Caco-2 (cell line): ENCODE data around the gene NPBWR2. TPM values are rescaled to one million over a fixed set of nuclear protein-coding genes. Genes with fewer than 3 reads are reported as not detected.

Experiments
- BruUV-seq: library from RNA; stranded (reverse); fragments of 400-500 nt; replicated peaks from 2 replicates; lab custom pipeline; 2021; lab: Mats Ljungman, UMichigan
- CTCF ChIA-PET: fragments of 300-600 bp; sonication (Branson Sonifier 250); formaldehyde crosslinking; loops from one replicate; lab custom pipeline; 2022; ENCODE audit warnings: antibody characterized with exemption; lab: Charles Lee
- POLR2A ChIA-PET: fragments of 300-600 bp; sonication (Branson Sonifier 250); formaldehyde crosslinking; loops from one replicate; lab custom pipeline; 2022; ENCODE audit warnings: antibody characterized with exemption; lab: Charles Lee
- DNase-seq, 2 experiments: peaks; one replicate each; pipeline versions ENCODE4 v3.0.0 to v3.0.0-alpha.2; 2020 to 2022
- H3K27me3 ChIP-seq: replicated peaks from 2 replicates; pipeline ENCODE4 v1.6.0; 2011; ENCODE audit warnings: low read length; ENCODE audit not compliant: control insufficient read depth, insufficient read depth
- H3K36me3 ChIP-seq: 2 replicates; pipeline ENCODE4 v1.5.1; 2011; ENCODE audit warnings: low read length; ENCODE audit not compliant: control insufficient read depth, insufficient read depth
- H3K4me1 ChIP-seq: fragments of 250-450 bp; sonication (Bioruptor Pico); 2 replicates; pipeline ENCODE4 v1.5.1; 2020; ENCODE audit warnings: mild to moderate bottlenecking
- H3K4me3 ChIP-seq: 2 replicates; pipeline ENCODE4 v1.5.1; 2011; ENCODE audit warnings: low read depth, mild to moderate bottlenecking, control low read depth, low read length
- H3K9me3 ChIP-seq: fragments of 250-450 bp; sonication (Bioruptor Pico); 2 replicates; pipeline ENCODE4 v1.5.1; 2020; ENCODE audit warnings: mild to moderate bottlenecking, moderate library complexity
- H3K27ac Mint-ChIP-seq: one replicate; pipeline ENCODE4 v1.8.0; 2022; ENCODE audit warnings: mixed read lengths; ENCODE audit not compliant: unreplicated experiment
- H3K27me3 Mint-ChIP-seq: one replicate; pipeline ENCODE4 v1.8.0; 2022; ENCODE audit warnings: mixed read lengths; ENCODE audit not compliant: insufficient read depth, unreplicated experiment
- H3K36me3 Mint-ChIP-seq: one replicate; pipeline ENCODE4 v1.8.0; 2022; ENCODE audit warnings: mild to moderate bottlenecking, mixed read lengths; ENCODE audit not compliant: insufficient read depth, unreplicated experiment
- H3K4me1 Mint-ChIP-seq: one replicate; pipeline ENCODE4 v1.8.0; 2022; ENCODE audit warnings: low read depth, mixed read lengths; ENCODE audit not compliant: unreplicated experiment
- H3K4me3 Mint-ChIP-seq: one replicate; pipeline ENCODE4 v1.8.0; 2022; ENCODE audit warnings: mild to moderate bottlenecking, moderate library complexity, mixed read lengths; ENCODE audit not compliant: unreplicated experiment
- H3K9me3 Mint-ChIP-seq: one replicate; pipeline ENCODE4 v1.8.0; 2022; ENCODE audit warnings: mixed read lengths; ENCODE audit not compliant: unreplicated experiment
- intact Hi-C: fragments of 100-400 bp; cut with micrococcal nuclease; formaldehyde crosslinking; loops from one replicate; pipeline ENCODE4 v1.10.0; 2022; ENCODE audit not compliant: unreplicated experiment
- total RNA-seq: library from RNA; stranded (reverse); gene quantifications from 2 replicates; pipeline ENCODE4 v1.2.3, GENCODE V29; 2022
- TF ChIP-seq, protein P1 (sequence below), 2 experiments: fragments of 200-600 bp in 1 of 2; IDR thresholded peaks; 1 replicate in 1 of 2; 2 replicates in 1 of 2; pipeline versions ENCODE4 v1.5.1 to v1.8.0; 2011 to 2022; ENCODE audit warnings: antibody characterized with exemption in 1 of 2, control low read depth in 1 of 2, inconsistent platforms in 1 of 2, low read depth in 1 of 2, low read length in 1 of 2, mild to moderate bottlenecking in 1 of 2, moderate library complexity in 1 of 2; ENCODE audit not compliant: insufficient read depth in 1 of 2, severe bottlenecking in 1 of 2, unreplicated experiment in 1 of 2

NPBWR2 gene
- total RNA-seq, 1 experiment from 2014 or later: not detected

DNA sequence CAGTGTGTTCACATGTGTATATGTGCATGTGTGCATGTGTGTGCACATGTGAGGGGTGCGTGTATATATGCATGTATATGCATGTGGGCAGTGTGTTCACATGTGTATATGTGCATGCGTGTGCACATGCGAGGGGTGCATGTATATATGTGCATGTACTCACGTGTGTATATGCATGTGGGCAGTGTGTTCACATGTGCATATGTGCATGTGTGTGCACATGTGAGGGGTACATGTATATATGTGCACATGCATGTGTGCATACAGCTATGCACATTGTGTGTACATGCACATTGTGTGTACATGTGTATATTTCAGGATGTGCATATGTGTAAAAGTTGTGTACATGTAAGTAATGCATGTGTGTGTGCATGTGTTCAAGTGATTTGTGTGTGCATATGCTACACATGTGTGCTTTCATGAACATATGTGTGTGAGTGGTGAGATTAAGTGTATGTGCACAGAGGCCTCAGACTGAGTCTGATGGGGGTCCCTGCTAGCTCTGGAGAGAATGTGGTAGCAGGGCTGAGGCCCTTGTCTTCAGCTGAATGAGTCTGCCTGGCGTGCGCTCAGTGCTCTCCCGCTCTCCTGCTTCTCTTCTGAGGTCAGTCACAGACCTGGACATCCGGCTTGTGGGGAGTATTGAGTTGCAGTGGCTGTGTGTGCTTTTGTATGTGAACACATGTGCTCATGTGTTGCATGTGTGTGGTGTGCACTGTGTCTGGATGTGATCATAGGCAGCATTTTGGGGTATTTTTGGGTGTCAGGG lies 37.0 kb upstream of the NPBWR2 start:
- peaks cover 7% of the 10 kb centered on the region for H3K4me1 Mint-ChIP-seq
- DNase-seq: peak in 1 of 2 experiments; percentile 34
- BruUV-seq: no TSS peak
- Histone ChIP-seq H3K9me3 (peaks cover 24% of the 10 kb centered on the region), H3K4me3 (no peak overlapping the region), H3K36me3 (no peaks in the 10 kb centered on the region), H3K27me3 (no peaks in the 10 kb centered on the region; the same call in 1 of the 2 replicates), H3K4me1 (no peaks in the 10 kb centered on the region)
- no peak overlapping the region for H3K27ac Mint-ChIP-seq
- no peak overlapping the region for H3K4me3 Mint-ChIP-seq
- intact Hi-C loops: no loop called here
- H3K9me3 Mint-ChIP-seq: peaks cover 18% of the 10 kb centered on the region
- peaks cover 13% of the 10 kb centered on the region for H3K27me3 Mint-ChIP-seq
- H3K36me3 Mint-ChIP-seq: no peaks in the 10 kb centered on the region
- TF ChIP-seq, protein P1, sequence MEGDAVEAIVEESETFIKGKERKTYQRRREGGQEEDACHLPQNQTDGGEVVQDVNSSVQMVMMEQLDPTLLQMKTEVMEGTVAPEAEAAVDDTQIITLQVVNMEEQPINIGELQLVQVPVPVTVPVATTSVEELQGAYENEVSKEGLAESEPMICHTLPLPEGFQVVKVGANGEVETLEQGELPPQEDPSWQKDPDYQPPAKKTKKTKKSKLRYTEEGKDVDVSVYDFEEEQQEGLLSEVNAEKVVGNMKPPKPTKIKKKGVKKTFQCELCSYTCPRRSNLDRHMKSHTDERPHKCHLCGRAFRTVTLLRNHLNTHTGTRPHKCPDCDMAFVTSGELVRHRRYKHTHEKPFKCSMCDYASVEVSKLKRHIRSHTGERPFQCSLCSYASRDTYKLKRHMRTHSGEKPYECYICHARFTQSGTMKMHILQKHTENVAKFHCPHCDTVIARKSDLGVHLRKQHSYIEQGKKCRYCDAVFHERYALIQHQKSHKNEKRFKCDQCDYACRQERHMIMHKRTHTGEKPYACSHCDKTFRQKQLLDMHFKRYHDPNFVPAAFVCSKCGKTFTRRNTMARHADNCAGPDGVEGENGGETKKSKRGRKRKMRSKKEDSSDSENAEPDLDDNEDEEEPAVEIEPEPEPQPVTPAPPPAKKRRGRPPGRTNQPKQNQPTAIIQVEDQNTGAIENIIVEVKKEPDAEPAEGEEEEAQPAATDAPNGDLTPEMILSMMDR (IDR thresholded peaks at IDR 0.05; ENCODE audit: insufficient read depth in 1 of 2, low read depth in 1 of 2, low read length in 1 of 2, severe bottlenecking in 1 of 2, unreplicated experiment in 1 of 2): no peak
- CTCF ChIA-PET: interaction anchor here (0.9 kb wide), 1 partner anchor 11 kb away, joined by 3 read pairs; no protein-coding TSS in a partner anchor
- POLR2A ChIA-PET: no interaction called here

DNA sequence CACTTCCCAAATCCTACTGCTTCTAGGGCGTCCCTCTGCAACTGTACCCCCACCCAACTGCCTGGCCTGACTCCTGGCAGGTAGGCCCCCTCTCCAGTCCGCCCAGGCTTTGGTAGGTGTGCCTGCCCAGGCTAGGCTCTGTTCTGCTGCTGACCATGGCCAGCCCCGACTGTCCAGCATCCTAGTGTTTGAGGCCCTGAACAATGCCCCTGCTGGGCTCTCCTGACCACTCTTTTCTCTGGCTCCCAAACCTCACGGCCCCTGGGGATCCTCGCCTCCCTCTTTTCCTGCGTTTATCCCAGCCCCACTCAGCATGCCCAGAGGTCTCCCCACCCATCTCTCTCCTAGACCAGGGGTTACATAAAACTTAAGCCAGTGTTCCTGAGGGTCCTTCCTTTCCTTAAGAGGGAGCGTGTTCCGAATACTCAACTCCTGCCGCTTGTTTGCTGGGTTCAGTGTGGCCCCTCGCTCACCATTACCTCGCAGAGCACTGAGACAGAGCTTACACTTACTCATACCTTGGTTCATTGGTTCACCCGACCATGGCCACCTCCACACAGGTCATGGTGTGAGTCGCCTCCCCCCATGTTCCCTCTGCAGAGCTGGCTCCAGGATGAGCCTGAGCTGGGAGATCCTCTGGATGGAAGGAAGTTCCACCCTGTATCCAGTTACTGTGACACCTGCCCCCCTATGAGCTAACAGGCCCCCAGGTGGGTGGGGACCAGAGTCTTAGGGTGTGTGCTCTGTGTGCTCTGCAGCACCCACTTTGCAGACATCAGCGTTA lies 35.8 kb upstream of the NPBWR2 start:
- no peak overlapping the region for H3K27ac Mint-ChIP-seq
- DNase-seq: peak in 1 of 2 experiments; percentile 41
- H3K9me3 Mint-ChIP-seq: peaks cover 18% of the 10 kb centered on the region
- Histone ChIP-seq H3K27me3 (no peaks in the 10 kb centered on the region; the same call in 1 of the 2 replicates), H3K4me1 (no peaks in the 10 kb centered on the region), H3K36me3 (no peaks in the 10 kb centered on the region), H3K9me3 (peaks cover 24% of the 10 kb centered on the region), H3K4me3 (no peak overlapping the region)
- H3K4me1 Mint-ChIP-seq: peaks cover 7% of the 10 kb centered on the region
- intact Hi-C loops: no loop called here
- POLR2A ChIA-PET: no interaction called here
- CTCF ChIA-PET: interaction anchor here (0.9 kb wide), 1 partner anchor 10 kb away, joined by 3 read pairs; no protein-coding TSS in a partner anchor
- no peak overlapping the region for H3K4me3 Mint-ChIP-seq
- BruUV-seq: no TSS peak
- H3K36me3 Mint-ChIP-seq: no peaks in the 10 kb centered on the region
- peaks cover 13% of the 10 kb centered on the region for H3K27me3 Mint-ChIP-seq
- TF ChIP-seq, protein P1 (IDR thresholded peaks at IDR 0.05; ENCODE audit: insufficient read depth in 1 of 2, low read depth in 1 of 2, low read length in 1 of 2, severe bottlenecking in 1 of 2, unreplicated experiment in 1 of 2): no peak

DNA sequence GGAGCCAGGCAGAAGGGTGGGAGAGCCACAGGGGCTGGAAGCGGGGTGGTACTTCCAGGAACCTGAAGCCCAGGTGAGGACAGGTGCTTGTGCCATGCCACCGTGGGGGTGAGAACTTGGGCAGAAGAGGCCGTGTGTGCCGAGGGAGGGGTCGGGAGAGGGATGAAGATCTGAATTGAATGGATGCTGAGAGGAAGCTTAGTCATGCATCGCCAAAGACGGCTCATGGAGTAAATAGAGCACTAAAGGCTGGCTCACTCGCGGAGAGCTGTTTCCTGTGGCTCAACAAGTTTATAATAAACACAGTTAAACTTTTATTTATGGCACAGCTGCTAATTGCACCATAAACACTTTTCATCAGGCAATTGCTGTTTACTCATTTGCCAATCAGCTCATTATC lies 35.2 kb upstream of the NPBWR2 start:
- H3K27me3 ChIP-seq: no peaks in the 10 kb centered on the region; the same call in 1 of the 2 replicates
- no peaks in the 10 kb centered on the region for H3K36me3 ChIP-seq
- Mint-ChIP-seq H3K36me3 (no peaks in the 10 kb centered on the region), H3K4me1 (peaks cover 7% of the 10 kb centered on the region), H3K27me3 (peaks cover 13% of the 10 kb centered on the region), H3K9me3 (peaks cover 18% of the 10 kb centered on the region), H3K4me3 (no peak overlapping the region), H3K27ac (no peak overlapping the region)
- H3K9me3 ChIP-seq: peaks cover 24% of the 10 kb centered on the region
- POLR2A ChIA-PET: no interaction called here
- no TSS peak for BruUV-seq
- CTCF ChIA-PET: no interaction called here
- TF ChIP-seq, protein P1 (IDR thresholded peaks at IDR 0.05; ENCODE audit: insufficient read depth in 1 of 2, low read depth in 1 of 2, low read length in 1 of 2, severe bottlenecking in 1 of 2, unreplicated experiment in 1 of 2): no peak
- intact Hi-C loops: no loop called here
- H3K4me1 ChIP-seq: no peaks in the 10 kb centered on the region
- peak in 1 of 2 experiments; percentile 30 for DNase-seq
- no peak overlapping the region for H3K4me3 ChIP-seq
